Spleen (tissue), 11 donors: ENCODE results near the gene ARVCF. TPM values are rescaled to one million over a fixed set of nuclear protein-coding genes. Genes with fewer than 3 reads are reported as not detected.

Experiments
- DNase-seq: peaks from one replicate; pipeline ENCODE4 v3.0.0-alpha.2; 2020
- H3K27ac ChIP-seq, 8 donors: fragments of 200-600 bp; sonication (generic) in 7 of 8; 1 replicate in 4 of 8; 2 replicates in 4 of 8; pipeline versions ENCODE4 v1.5.0 to v1.8.0; 2016 to 2021; ENCODE audit warnings: inconsistent platforms in 4 of 8, mild to moderate bottlenecking in 4 of 8, moderate library complexity in 1 of 8
- H3K27me3 ChIP-seq, 7 donors: fragments of 200-600 bp; sonication (generic) in 6 of 7; replicated peaks in 1 of 7; 1 replicate in 4 of 7; 2 replicates in 3 of 7; pipeline versions ENCODE4 v1.5.0 to v1.8.0; 2016 to 2021; ENCODE audit warnings: inconsistent platforms in 3 of 7, mild to moderate bottlenecking in 1 of 7
- H3K36me3 ChIP-seq, 6 donors: fragments of 200-600 bp; sonication (generic) in 5 of 6; 1 replicate in 4 of 6; 2 replicates in 2 of 6; pipeline versions ENCODE4 v1.5.0 to v1.8.0; 2016 to 2021; ENCODE audit warnings: inconsistent platforms in 2 of 6
- H3K4me1 ChIP-seq, 6 donors: fragments of 200-600 bp; sonication (generic) in 5 of 6; 1 replicate in 3 of 6; 2 replicates in 3 of 6; pipeline versions ENCODE4 v1.5.0 to v1.8.0; 2016 to 2021; ENCODE audit warnings: inconsistent platforms in 3 of 6
- H3K4me3 ChIP-seq, 8 donors: fragments of 200-600 bp; sonication (generic) in 7 of 8; 1 replicate in 4 of 8; 2 replicates in 4 of 8; pipeline versions ENCODE4 v1.5.0 to v1.8.0; 2016 to 2021; ENCODE audit warnings: inconsistent platforms in 4 of 8, mild to moderate bottlenecking in 4 of 8, moderate library complexity in 2 of 8
- H3K9me3 ChIP-seq, 8 donors: fragments of 200-600 bp; sonication (generic) in 7 of 8; 1 replicate in 4 of 8; 2 replicates in 4 of 8; pipeline versions ENCODE4 v1.5.0 to v1.8.0; 2016 to 2021; ENCODE audit warnings: inconsistent platforms in 4 of 8
- CTCF ChIP-seq, 11 experiments: fragments of 200-600 bp in 7 of 11; fragments of 450-650 bp in 4 of 11; sonication (generic) in 4 of 11; IDR thresholded peaks in 8 of 11; conservative IDR thresholded peaks in 3 of 11; 1 replicate in 7 of 11; 2 replicates in 4 of 11; pipeline versions ENCODE4 v1.4.0 to v1.8.0; 2016 to 2021; ENCODE audit warnings: antibody characterized with exemption in 11 of 11, inconsistent platforms in 4 of 11, mild to moderate bottlenecking in 1 of 11
- POLR2A ChIP-seq, 3 donors: fragments of 450-650 bp; IDR thresholded peaks; one replicate each; pipeline ENCODE4 v1.5.1; 2017; ENCODE audit warnings: antibody characterized with exemption in 3 of 3, mild to moderate bottlenecking in 1 of 3
- POLR2AphosphoS5 ChIP-seq, 3 donors: sonication (generic); formaldehyde crosslinking; IDR thresholded peaks; one replicate each; pipeline ENCODE4 v1.5.1; 2017; ENCODE audit warnings: antibody characterized with exemption in 3 of 3
- WGBS, 5 donors: extraction: QIAGEN DNeasy Blood & Tissue Kit in 3 of 5; methylation state at CpG; one replicate each; pipeline versions ENCODE4 v1.1.5 to v1.1.7; 2013 to 2018; 5-methylcytosine and 5-hydroxymethylcytosine counted together
- intact Hi-C: fragments of 100-400 bp; cut with DNase I; formaldehyde crosslinking; loops from one replicate; pipeline ENCODE4 v1.15.0; 2023; ENCODE audit warnings: low total_unique reads
- polyA plus RNA-seq, 3 donors: library from polyadenylated mRNA; stranded (reverse); fragments of 200-250 nt; gene quantifications; one replicate each; pipeline ENCODE4 v1.2.1, GENCODE V29; 2013
- total RNA-seq, 7 donors: library from RNA; depleted of rRNA in 3 of 7; stranded (reverse); fragments of >200 nt in 3 of 7; fragmentation: NEBNext Ultra II Directional in 4 of 7; extraction: Animal tissue kit (Norgen Biotek cat#: 25700) in 4 of 7; gene quantifications; one replicate each; pipeline versions ENCODE4 v1.1.0 to v1.2.1, GENCODE V29; 2016 to 2021
- donor health status: healthy with polysubstance abuse.
- donor health status: DM: no; HTN: no; CAD: no; lungs with moderate emphysema.
- donor health status: DM: no; HTN: no; CAD: no.
- donor health status: Bipolar disorder and iron deficiency.
- donor health status: healthy.
- donor health status: DM: no; HTN: no; CAD: no.
- donor health status: DM: yes; HTN: yes; CAD: no.

Gene ARVCF
- total and polyA plus RNA-seq, 10 donors: 9.4 to 96.7 (median 27.6) TPM

GRCh38 chr22:20013382-20013871 is 3.2 kb downstream of the ARVCF start:
- Histone ChIP-seq H3K9me3 (no peaks in the 10 kb centered on the region), H3K27ac (peak overlapping the region in 5 of 8 donors; percentile 5 to 71 (median 20)), H3K36me3 (no peaks in the 10 kb centered on the region), H3K27me3 (peaks cover 0 to 33% (median 0%) of the 10 kb centered on the region in 7 donors), H3K4me3 (no peak overlapping the region), H3K4me1 (peaks cover 9 to 81% (median 48%) of the 10 kb centered on the region in 6 donors)
- intact Hi-C loops: loop anchor here (5.0 kb wide), 1 partner anchor 41 kb away; no protein-coding TSS in a partner anchor
- 5 to 11% (median 9%) methylated on average over 8 to 11 of the region's 11 CpGs for WGBS, 5 donors
- DNase-seq: peak; percentile 86
- TF ChIP-seq CTCF (IDR thresholded peaks at IDR 0.05 in 8 of 11, conservative IDR thresholded peaks at IDR 0.05 in 3 of 11) (peak; percentile 47 to 82 (median 73)), POLR2AphosphoS5 (IDR thresholded peaks at IDR 0.05) (peak in 2 of 3 donors; percentile 54 to 67), POLR2A (IDR thresholded peaks at IDR 0.05) (no peak)

- H3K4me1 ChIP-seq: peaks cover 9 to 85% (median 50%) of the 10 kb centered on the region in 6 donors
- peak; percentile 74 for DNase-seq
- no peak for TF ChIP-seq POLR2AphosphoS5 (IDR thresholded peaks at IDR 0.05)
- no peak for TF ChIP-seq CTCF (IDR thresholded peaks at IDR 0.05 in 8 of 11, conservative IDR thresholded peaks at IDR 0.05 in 3 of 11)
- no peak for TF ChIP-seq POLR2A (IDR thresholded peaks at IDR 0.05)
- H3K9me3 ChIP-seq: no peaks in the 10 kb centered on the region
- intact Hi-C loops: loop anchor here (5.0 kb wide), 1 partner anchor 41 kb away; no protein-coding TSS in a partner anchor
- WGBS, 5 donors: 83 to 90% (median 87%) methylated on average over 7 to 10 of the region's 10 CpGs
- no peak overlapping the region for H3K4me3 ChIP-seq
- no peaks in the 10 kb centered on the region for H3K36me3 ChIP-seq
- peaks cover 0 to 29% (median 0%) of the 10 kb centered on the region in 7 donors for H3K27me3 ChIP-seq
- peak overlapping the region in 5 of 8 donors; percentile 5 to 71 (median 20) for H3K27ac ChIP-seq
Observed at GRCh38 chr22:20012741-20013331, 3.8 kb downstream of the ARVCF start.

GRCh38 chr22:20011993-20012740 is 4.5 kb downstream of the ARVCF start:
- WGBS, 5 donors: 87 to 96% (median 95%) methylated on average over 4 to 7 of the region's 7 CpGs
- intact Hi-C loops: loop anchor here (5.0 kb wide), 1 partner anchor 40 kb away; no protein-coding TSS in a partner anchor

More at GRCh38 chr22:20011993-20012740, 4.5 kb downstream of the ARVCF start:
- H3K9me3 ChIP-seq: no peaks in the 10 kb centered on the region
- no peak overlapping the region for H3K4me3 ChIP-seq
- TF ChIP-seq POLR2AphosphoS5 (IDR thresholded peaks at IDR 0.05) (no peak), CTCF (IDR thresholded peaks at IDR 0.05 in 8 of 11, conservative IDR thresholded peaks at IDR 0.05 in 3 of 11) (no peak), POLR2A (IDR thresholded peaks at IDR 0.05) (no peak)
- H3K27me3 ChIP-seq: peaks cover 0 to 22% (median 0%) of the 10 kb centered on the region in 7 donors
- H3K4me1 ChIP-seq: peaks cover 6 to 78% (median 46%) of the 10 kb centered on the region in 6 donors
- DNase-seq: peak; percentile 56
- H3K27ac ChIP-seq: peak overlapping the region in 3 of 8 donors; percentile 21 to 71 (median 65)
- no peaks in the 10 kb centered on the region for H3K36me3 ChIP-seq
